IMR-90 (cell line): ENCODE data around the gene KCTD20. TPM values are rescaled to one million over a fixed set of nuclear protein-coding genes. Genes with fewer than 3 reads are reported as not detected.

Experiments
- ATAC-seq: fragments of 200-7000 bp; cut with Tn5 transposase; 2 replicates; pipeline ENCODE4 v1.9.1; 2020; ENCODE audit warnings: low read depth, mild to moderate bottlenecking, moderate library complexity
- BruUV-seq: library from RNA; stranded (reverse); fragments of 400-500 nt; replicated peaks from 2 replicates; lab custom pipeline; 2021; lab: Mats Ljungman, UMichigan
- CTCF ChIA-PET: fragments of 300-600 bp; formaldehyde crosslinking; extraction: SDS; loops from one replicate; lab custom pipeline; 2021; ENCODE audit warnings: antibody characterized with exemption; lab: Yijun Ruan, JAX
- POLR2A ChIA-PET: fragments of 300-600 bp; sonication (Branson Sonifier 250); formaldehyde crosslinking; loops from one replicate; lab custom pipeline; 2022; ENCODE audit warnings: antibody characterized with exemption; ENCODE audit not compliant: unreplicated experiment; lab: Charles Lee
- DNase-seq: peaks from one replicate; pipeline ENCODE4 v3.0.0; 2013
- H2AFZ ChIP-seq: replicated peaks from 2 replicates; pipeline ENCODE3; 2013; ENCODE audit warnings: low read length, mild to moderate bottlenecking; ENCODE audit not compliant: poor library complexity
- H2AK5ac ChIP-seq: 2 replicates; pipeline ENCODE4 v1.6.1; 2013; ENCODE audit warnings: low read depth, low read length, inconsistent platforms
- H2AK9ac ChIP-seq: replicated peaks from 2 replicates; pipeline ENCODE3; 2013; ENCODE audit warnings: mild to moderate bottlenecking, low read depth, low read length, moderate library complexity; ENCODE audit not compliant: poor library complexity
- H2BK120ac ChIP-seq: 2 replicates; pipeline ENCODE4 v1.6.1; 2013; ENCODE audit warnings: low read depth, low read length, inconsistent platforms
- H2BK15ac ChIP-seq: 3 replicates; pipeline ENCODE4 v1.6.1; 2013; ENCODE audit warnings: low read depth, low read length, inconsistent platforms
- H2BK20ac ChIP-seq: 2 replicates; pipeline ENCODE4 v1.6.1; 2013; ENCODE audit warnings: low read depth, mild to moderate bottlenecking, inconsistent platforms, low read length, moderate library complexity
- H2BK5ac ChIP-seq: 2 replicates; pipeline ENCODE4 v1.6.1; 2013; ENCODE audit warnings: mild to moderate bottlenecking, low read depth, low read length, inconsistent platforms; ENCODE audit not compliant: poor library complexity, severe bottlenecking
- H3K14ac ChIP-seq: replicated peaks from 2 replicates; pipeline ENCODE4 v1.6.1; 2013; ENCODE audit warnings: low read depth, low read length, inconsistent platforms
- H3K18ac ChIP-seq: 2 replicates; pipeline ENCODE4 v1.6.1; 2013; ENCODE audit warnings: low read depth, low read length, control low read depth
- H3K23ac ChIP-seq: 2 replicates; pipeline ENCODE4 v1.6.1; 2013; ENCODE audit warnings: low read depth, low read length, inconsistent platforms
- H3K27ac ChIP-seq: 2 replicates; pipeline ENCODE4 v1.5.1; 2013; ENCODE audit warnings: mild to moderate bottlenecking, control low read depth, low read length; ENCODE audit not compliant: insufficient read depth
- H3K27me3 ChIP-seq: 2 replicates; pipeline ENCODE4 v1.6.1; 2013; ENCODE audit warnings: low read length; ENCODE audit not compliant: control insufficient read depth, insufficient read depth
- H3K36me3 ChIP-seq: 2 replicates; pipeline ENCODE4 v1.6.1; 2013; ENCODE audit warnings: low read length, mixed read lengths; ENCODE audit not compliant: control insufficient read depth, insufficient read depth
- H3K4ac ChIP-seq: 2 replicates; pipeline ENCODE4 v1.6.1; 2013; ENCODE audit warnings: low read depth, low read length, inconsistent platforms
- H3K4me1 ChIP-seq: 2 replicates; pipeline ENCODE4 v1.6.1; 2013; ENCODE audit warnings: low read length, mixed read lengths; ENCODE audit not compliant: control insufficient read depth, insufficient read depth
- H3K4me2 ChIP-seq: 2 replicates; pipeline ENCODE4 v1.6.1; 2013; ENCODE audit warnings: low read depth, mild to moderate bottlenecking, control low read depth, low read length, moderate library complexity
- H3K4me3 ChIP-seq: 2 replicates; pipeline ENCODE4 v1.5.1; 2013; ENCODE audit warnings: low read depth, mild to moderate bottlenecking, control low read depth, low read length, moderate library complexity; ENCODE audit not compliant: insufficient read depth
- H3K56ac ChIP-seq: 2 replicates; pipeline ENCODE4 v1.6.1; 2013; ENCODE audit warnings: low read length, inconsistent platforms; ENCODE audit not compliant: insufficient read depth; ENCODE audit errors: extremely low read depth
- H3K79me1 ChIP-seq, 2 experiments: 2 replicates each; pipeline ENCODE4 v1.6.1; 2013; ENCODE audit warnings: low read length in 2 of 2, inconsistent platforms in 1 of 2, low read depth in 1 of 2
- H3K9ac ChIP-seq: 2 replicates; pipeline ENCODE4 v1.6.1; 2013; ENCODE audit warnings: low read depth, low read length, control low read depth
- H3K9me1 ChIP-seq: 2 replicates; pipeline ENCODE4 v1.6.1; 2013; ENCODE audit warnings: low read length, inconsistent platforms; ENCODE audit not compliant: insufficient read depth
- H3K9me3 ChIP-seq: 2 replicates; pipeline ENCODE4 v1.6.1; 2013; ENCODE audit warnings: low read length; ENCODE audit not compliant: control insufficient read depth, insufficient read depth
- H4K20me1 ChIP-seq: 2 replicates; pipeline ENCODE4 v1.6.1; 2013; ENCODE audit warnings: low read length, inconsistent platforms; ENCODE audit not compliant: insufficient read depth
- H4K5ac ChIP-seq: 2 replicates; pipeline ENCODE4 v1.6.1; 2013; ENCODE audit warnings: mild to moderate bottlenecking, low read depth, low read length, control low read depth
- H4K8ac ChIP-seq, 2 experiments: 2 replicates each; pipeline ENCODE4 v1.6.1; 2013; ENCODE audit warnings: low read depth in 2 of 2, low read length in 2 of 2, control low read depth in 1 of 2, inconsistent platforms in 1 of 2
- H4K91ac ChIP-seq: 2 replicates; pipeline ENCODE4 v1.6.1; 2013; ENCODE audit warnings: low read depth, low read length, inconsistent platforms; ENCODE audit not compliant: insufficient read depth
- CHD1 ChIP-seq: IDR thresholded peaks from 2 replicates; pipeline ENCODE4 v1.6.1; 2012; ENCODE audit warnings: low read depth, low read length, improper control_type of control experiment
- WGBS, 2 experiments: methylation state at CpG; one replicate each; pipeline versions ENCODE4 v1.1.5 to v1.1.7; 2013; ENCODE audit warnings: missing lambda C conversion rate in 2 of 2; ENCODE audit not compliant: insufficient read length in 1 of 2; ENCODE audit errors: extremely low coverage in 2 of 2; 5-methylcytosine and 5-hydroxymethylcytosine counted together
- dilution Hi-C: fragments of 300-500 bp; cut with HindIII; formaldehyde crosslinking; loops from one replicate; pipeline ENCODE4 v1.14.3; 2018; ENCODE audit warnings: low sequenced_read_pairs; ENCODE audit not compliant: unreplicated experiment
- in situ Hi-C: fragments of 300-500 bp; cut with MboI; formaldehyde crosslinking; loops from 3 replicates; pipeline ENCODE4 v1.14.3; 2019; ENCODE audit warnings: low sequenced_read_pairs, inconsistent platforms, mixed read lengths
- intact Hi-C: fragments of 100-400 bp; cut with micrococcal nuclease; formaldehyde crosslinking; loops from 2 replicates; pipeline ENCODE4 v1.10.0; 2022
- polyA plus RNA-seq, 3 experiments: library from polyadenylated mRNA; depleted of rRNA; stranded (reverse); fragments of >200 nt; gene quantifications; 2 replicates each; pipeline ENCODE4 v1.2.3, GENCODE V29; 2012; ENCODE audit warnings: low replicate concordance in 1 of 3
- total RNA-seq: library from RNA; depleted of rRNA; stranded (reverse); fragments of >200 nt; gene quantifications from 2 replicates; pipeline ENCODE4 v1.2.3, GENCODE V29; 2012

The KCTD20 gene
- total and polyA plus RNA-seq, 2 of the 4 experiments (the other 2 are of a cell fraction): 55.4 to 150 TPM

GRCh38 chr6:36443471-36444428 is 950 bp downstream of the KCTD20 start:
- H3K9me1 ChIP-seq: no peaks in the 10 kb centered on the region; the same call in 1 of the 2 replicates
- peak overlapping the region; percentile 79 for H3K56ac ChIP-seq
- H3K4me2 ChIP-seq: peak overlapping the region; percentile 85
- peak overlapping the region; percentile 94 for H2AFZ ChIP-seq
- H3K4me3 ChIP-seq: peak overlapping the region; percentile 89
- H3K79me1 ChIP-seq: peaks cover 0 to 48% of the 10 kb centered on the region in 2 experiments; a peak in 3 of 4 replicates
- peak overlapping the region; percentile 63 for H4K91ac ChIP-seq
- H4K5ac ChIP-seq: peak overlapping the region; percentile 68
- H2AK9ac ChIP-seq: peak overlapping the region; percentile 98
- no peak for TF ChIP-seq CHD1
- peak overlapping the region; percentile 96 for H3K9ac ChIP-seq
- dilution Hi-C loops: no loop called here
- H3K27me3 ChIP-seq: no peaks in the 10 kb centered on the region
- 0 out of 3 replicates have a peak overlapping the region, but pooled peaks have one; percentile 1 for H2BK15ac ChIP-seq
- WGBS, 2 experiments: 4% methylated on average over 4 of the region's 18 CpGs; no CpG with 5 or more reads in 1 of the 2 experiments
- H3K27ac ChIP-seq: peak overlapping the region; percentile 97
- H3K9me3 ChIP-seq: no peaks in the 10 kb centered on the region
- H2BK120ac ChIP-seq: peak overlapping the region; percentile 64
- peak overlapping the region; percentile 95 for H3K14ac ChIP-seq
- H3K4me1 ChIP-seq: peaks cover 6% of the 10 kb centered on the region
- H3K4ac ChIP-seq: peak overlapping the region; percentile 89
- H3K18ac ChIP-seq: peak overlapping the region; percentile 65
- peak overlapping the region; percentile 95 for H2BK5ac ChIP-seq
- H3K36me3 ChIP-seq: no peaks in the 10 kb centered on the region
- TSS peak; percentile 50 for BruUV-seq
- H2AK5ac ChIP-seq: peak overlapping the region; percentile 92
- ChIA-PET POLR2A (interaction anchor here (1.0 kb wide), 1 partner anchor 20 kb away, joined by 3 read pairs; no protein-coding TSS in a partner anchor), CTCF (interaction anchor here (0.6 kb wide), 1 partner anchor 39 kb away, joined by 6 read pairs; no protein-coding TSS in a partner anchor)
- intact Hi-C loops: loop anchor here (2.0 kb wide), 1 partner anchor 151 kb away; the partner anchor contains the start of gene SRSF3
- ATAC-seq: no peak
- H2BK20ac ChIP-seq: peak overlapping the region; percentile 9; the same call in 1 of the 2 replicates
- peak overlapping the region; percentile 78 to 91 for H4K8ac ChIP-seq
- peak overlapping the region; percentile 91 for H3K23ac ChIP-seq
- DNase-seq: peak; percentile 31
- in situ Hi-C loops: no loop called here
- H4K20me1 ChIP-seq: peaks cover 20% of the 10 kb centered on the region
